Measurements from ENCODE around the gene SRPK2. TPM values are rescaled to one million over a fixed set of nuclear protein-coding genes. Genes with fewer than 3 reads are reported as not detected.

The SRPK2 gene
- total RNA-seq, 1 experiment from 2014 or later = 50.5 TPM

DNA sequence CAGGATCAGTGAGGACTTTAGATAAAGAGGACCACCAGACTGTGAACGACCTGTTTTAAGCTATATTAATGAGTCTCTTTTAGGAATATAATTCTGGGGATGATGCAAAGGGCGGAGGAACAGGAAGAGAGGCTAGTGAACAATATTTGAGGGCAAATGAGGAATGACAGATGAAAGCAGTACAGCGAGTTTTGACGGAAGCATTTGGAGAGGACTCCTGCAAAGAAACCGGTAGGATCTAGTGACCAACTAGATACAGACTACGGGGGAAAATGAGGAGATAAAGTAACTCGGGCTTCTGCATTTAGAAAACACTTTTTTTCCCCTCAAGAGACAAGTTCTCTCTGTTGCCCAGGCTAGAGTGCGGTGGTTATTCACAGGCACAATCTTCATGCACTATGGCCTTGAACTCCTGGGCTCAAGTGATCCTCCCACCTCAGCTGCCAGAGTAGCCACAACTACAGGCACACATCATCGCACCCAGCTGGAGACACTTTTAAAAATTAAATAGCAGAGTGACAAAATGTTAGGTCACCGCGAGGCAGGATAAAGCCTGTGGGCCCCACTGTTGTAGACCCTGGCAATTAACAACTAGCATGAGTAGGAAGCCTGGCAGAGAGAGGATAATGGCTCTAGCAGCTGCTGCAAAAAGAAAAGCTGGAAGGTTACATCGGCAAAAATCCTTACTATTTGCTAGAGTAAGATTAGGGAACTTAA is 143.2 kb downstream of the SRPK2 start:
- CTCF ChIA-PET = no interaction called here
- POLR2A ChIA-PET = no interaction called here
- DNase-seq (ENCODE audit: low spot score) (no peak), ATAC-seq (peak; percentile 43; the same call in 1 of the 2 replicates)
- H3K36me3 Mint-ChIP-seq = no peaks in the 10 kb centered on the region
- H3K9me3 Mint-ChIP-seq = no peaks in the 10 kb centered on the region
- TF ChIP-seq SMAD4 (CRISPR knock-in tag; IDR thresholded peaks at IDR 0.05) (no peak), JUN (CRISPR knock-in tag; IDR thresholded peaks at IDR 0.05) (no peak), ATF3 (CRISPR knock-in tag; conservative IDR thresholded peaks at IDR 0.05) (no peak), TEAD4 (CRISPR knock-in tag; IDR thresholded peaks at IDR 0.05) (no peak), JAZF1 (CRISPR knock-in tag; IDR thresholded peaks at IDR 0.05) (no peak), ZNF219 (CRISPR knock-in tag; IDR thresholded peaks at IDR 0.05; ENCODE audit: borderline replicate concordance) (no peak), ZNF671 (CRISPR knock-in tag; IDR thresholded peaks at IDR 0.05) (no peak), IRF2 (CRISPR knock-in tag; IDR thresholded peaks at IDR 0.05; ENCODE audit: borderline replicate concordance, low read depth) (no peak), ZNF423 (CRISPR knock-in tag; IDR thresholded peaks at IDR 0.05) (no peak), KAT7 (CRISPR knock-in tag; IDR thresholded peaks at IDR 0.05; ENCODE audit: borderline replicate concordance) (no peak)
- TF ChIP-seq, protein P1, sequence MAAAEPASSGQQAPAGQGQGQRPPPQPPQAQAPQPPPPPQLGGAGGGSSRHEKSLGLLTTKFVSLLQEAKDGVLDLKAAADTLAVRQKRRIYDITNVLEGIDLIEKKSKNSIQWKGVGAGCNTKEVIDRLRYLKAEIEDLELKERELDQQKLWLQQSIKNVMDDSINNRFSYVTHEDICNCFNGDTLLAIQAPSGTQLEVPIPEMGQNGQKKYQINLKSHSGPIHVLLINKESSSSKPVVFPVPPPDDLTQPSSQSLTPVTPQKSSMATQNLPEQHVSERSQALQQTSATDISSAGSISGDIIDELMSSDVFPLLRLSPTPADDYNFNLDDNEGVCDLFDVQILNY (CRISPR knock-in tag; IDR thresholded peaks at IDR 0.05) = no peak
- H3K27me3 Mint-ChIP-seq (ENCODE audit: low read depth) = no peaks in the 10 kb centered on the region
- no peak overlapping the region for H3K4me3 Mint-ChIP-seq
- peaks cover 19% of the 10 kb centered on the region for H3K4me1 Mint-ChIP-seq
- H3K27ac Mint-ChIP-seq = no peak overlapping the region

- Mint-ChIP-seq H3K27ac (no peak overlapping the region), H3K4me3 (no peak overlapping the region), H3K27me3 (ENCODE audit: low read depth) (no peaks in the 10 kb centered on the region), H3K9me3 (no peaks in the 10 kb centered on the region), H3K36me3 (no peaks in the 10 kb centered on the region), H3K4me1 (peaks cover 16% of the 10 kb centered on the region)
- ChIA-PET POLR2A (interaction anchor here (0.6 kb wide), 1 partner anchor 130 kb away, joined by 3 read pairs; no protein-coding TSS in a partner anchor), CTCF (no interaction called here)
- DNase-seq (ENCODE audit: low spot score) (no peak), ATAC-seq (no peak)
- no peak for TF ChIP-seq CREB1 (CRISPR knock-in tag; IDR thresholded peaks at IDR 0.05)
- TF ChIP-seq HMGA2 (CRISPR knock-in tag; IDR thresholded peaks at IDR 0.05) = no peak
- TF ChIP-seq, protein P1 (CRISPR knock-in tag; IDR thresholded peaks at IDR 0.05) = no peak
- TF ChIP-seq ZNF671 (CRISPR knock-in tag; IDR thresholded peaks at IDR 0.05) = no peak
- TF ChIP-seq MXD4 (CRISPR knock-in tag; IDR thresholded peaks at IDR 0.05; ENCODE audit: borderline replicate concordance) = no peak
- TF ChIP-seq JAZF1 (CRISPR knock-in tag; IDR thresholded peaks at IDR 0.05) = no peak
Measured at GRCh38 chr7:105244594-105244993, 144.1 kb downstream of the SRPK2 start.

- H3K36me3 Mint-ChIP-seq = no peaks in the 10 kb centered on the region
- no peak overlapping the region for H3K4me3 Mint-ChIP-seq
- DNase-seq (ENCODE audit: low spot score) = no peak
- no peaks in the 10 kb centered on the region for H3K27me3 Mint-ChIP-seq (ENCODE audit: low read depth)
- POLR2A ChIA-PET = no interaction called here
- H3K4me1 Mint-ChIP-seq = peaks cover 28% of the 10 kb centered on the region
- ATAC-seq = no peak
- H3K9me3 Mint-ChIP-seq = no peaks in the 10 kb centered on the region
- CTCF ChIA-PET = no interaction called here
- H3K27ac Mint-ChIP-seq = no peak overlapping the region
- TF ChIP-seq, protein P2, sequence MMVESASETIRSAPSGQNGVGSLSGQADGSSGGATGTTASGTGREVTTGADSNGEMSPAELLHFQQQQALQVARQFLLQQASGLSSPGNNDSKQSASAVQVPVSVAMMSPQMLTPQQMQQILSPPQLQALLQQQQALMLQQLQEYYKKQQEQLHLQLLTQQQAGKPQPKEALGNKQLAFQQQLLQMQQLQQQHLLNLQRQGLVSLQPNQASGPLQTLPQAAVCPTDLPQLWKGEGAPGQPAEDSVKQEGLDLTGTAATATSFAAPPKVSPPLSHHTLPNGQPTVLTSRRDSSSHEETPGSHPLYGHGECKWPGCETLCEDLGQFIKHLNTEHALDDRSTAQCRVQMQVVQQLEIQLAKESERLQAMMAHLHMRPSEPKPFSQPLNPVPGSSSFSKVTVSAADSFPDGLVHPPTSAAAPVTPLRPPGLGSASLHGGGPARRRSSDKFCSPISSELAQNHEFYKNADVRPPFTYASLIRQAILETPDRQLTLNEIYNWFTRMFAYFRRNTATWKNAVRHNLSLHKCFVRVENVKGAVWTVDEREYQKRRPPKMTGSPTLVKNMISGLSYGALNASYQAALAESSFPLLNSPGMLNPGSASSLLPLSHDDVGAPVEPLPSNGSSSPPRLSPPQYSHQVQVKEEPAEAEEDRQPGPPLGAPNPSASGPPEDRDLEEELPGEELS (CRISPR knock-in tag; IDR thresholded peaks at IDR 0.05) = no peak
- TF ChIP-seq, protein P3, sequence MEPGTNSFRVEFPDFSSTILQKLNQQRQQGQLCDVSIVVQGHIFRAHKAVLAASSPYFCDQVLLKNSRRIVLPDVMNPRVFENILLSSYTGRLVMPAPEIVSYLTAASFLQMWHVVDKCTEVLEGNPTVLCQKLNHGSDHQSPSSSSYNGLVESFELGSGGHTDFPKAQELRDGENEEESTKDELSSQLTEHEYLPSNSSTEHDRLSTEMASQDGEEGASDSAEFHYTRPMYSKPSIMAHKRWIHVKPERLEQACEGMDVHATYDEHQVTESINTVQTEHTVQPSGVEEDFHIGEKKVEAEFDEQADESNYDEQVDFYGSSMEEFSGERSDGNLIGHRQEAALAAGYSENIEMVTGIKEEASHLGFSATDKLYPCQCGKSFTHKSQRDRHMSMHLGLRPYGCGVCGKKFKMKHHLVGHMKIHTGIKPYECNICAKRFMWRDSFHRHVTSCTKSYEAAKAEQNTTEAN (CRISPR knock-in tag; IDR thresholded peaks at IDR 0.05) = no peak
- TF ChIP-seq ETV6 (CRISPR knock-in tag; IDR thresholded peaks at IDR 0.05) (no peak), ZNF219 (CRISPR knock-in tag; IDR thresholded peaks at IDR 0.05; ENCODE audit: borderline replicate concordance) (no peak), IRF2 (CRISPR knock-in tag; IDR thresholded peaks at IDR 0.05; ENCODE audit: borderline replicate concordance, low read depth) (no peak), IRF1 (CRISPR knock-in tag; IDR thresholded peaks at IDR 0.05) (no peak), SP1 (CRISPR knock-in tag; conservative IDR thresholded peaks at IDR 0.05) (no peak), GRHL2 (CRISPR knock-in tag; IDR thresholded peaks at IDR 0.05; ENCODE audit: insufficient replicate concordance, severe bottlenecking) (no peak), TP53 (CRISPR knock-in tag; IDR thresholded peaks at IDR 0.05) (no peak)
- TF ChIP-seq, protein P4, sequence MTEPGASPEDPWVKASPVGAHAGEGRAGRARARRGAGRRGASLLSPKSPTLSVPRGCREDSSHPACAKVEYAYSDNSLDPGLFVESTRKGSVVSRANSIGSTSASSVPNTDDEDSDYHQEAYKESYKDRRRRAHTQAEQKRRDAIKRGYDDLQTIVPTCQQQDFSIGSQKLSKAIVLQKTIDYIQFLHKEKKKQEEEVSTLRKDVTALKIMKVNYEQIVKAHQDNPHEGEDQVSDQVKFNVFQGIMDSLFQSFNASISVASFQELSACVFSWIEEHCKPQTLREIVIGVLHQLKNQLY (CRISPR knock-in tag; IDR thresholded peaks at IDR 0.05) = no peak
Measured at GRCh38 chr7:105241198-105241597, 147.5 kb downstream of the SRPK2 start.
